GM18519 (cell line): ENCODE results near the gene PCDHGA2.
"Not testable (repeated sequence)": the region's sequence is repeated elsewhere in the genome, so short reads cannot be mapped to it uniquely, and the experiment has no call there.

ENCODE experiments used
- ATAC-seq: cut with Tn5 transposase; IDR thresholded peaks from one replicate; pipeline ENCODE4 v1.9.1; 2021; ENCODE audit warnings: mild to moderate bottlenecking, moderate library complexity; ENCODE audit not compliant: unreplicated experiment, low FRiP score

PCDHGA2 gene

GRCh38 chr5:141338538-141339306, at the start of gene PCDHGA2:
TSS of gene PCDHGA2 (plus strand) at chr5:141338760.
- ATAC-seq: no peak

- ATAC-seq: no peak
Observed at GRCh38 chr5:141298376-141298775, 40.2 kb upstream of the PCDHGA2 start.

GRCh38 chr5:141303756-141304155, 34.8 kb upstream of the PCDHGA2 start, which contains the start of gene SLC25A2:
TSS of gene SLC25A2 (minus strand) at chr5:141304049. CDS start at chr5:141303865, 184 bp downstream.
- no peak for ATAC-seq

GRCh38 chr5:141306630-141307029, 31.9 kb upstream of the PCDHGA2 start:
- ATAC-seq: no peak

- ATAC-seq: no peak
Observed at GRCh38 chr5:141313711-141314110, 24.8 kb upstream of the PCDHGA2 start.

- not testable (repeated sequence) for ATAC-seq
Observed at GRCh38 chr5:141316963-141317362, 21.6 kb upstream of the PCDHGA2 start.

GRCh38 chr5:141319202-141319601, 19.4 kb upstream of the PCDHGA2 start:
- no peak for ATAC-seq

GRCh38 chr5:141319699-141320098, 18.9 kb upstream of the PCDHGA2 start:
- ATAC-seq: no peak

- ATAC-seq: peak; percentile 85
Observed at GRCh38 chr5:141320225-141321169, 18.1 kb upstream of the PCDHGA2 start, which contains the start of gene TAF7. TSS of gene TAF7 (minus strand) at chr5:141320784. CDS start at chr5:141320044, 740 bp downstream.

GRCh38 chr5:141322261-141322660, 16.3 kb upstream of the PCDHGA2 start:
- peak; percentile 26 for ATAC-seq

GRCh38 chr5:141326088-141326854, 12.3 kb upstream of the PCDHGA2 start:
- ATAC-seq: peak; percentile 39

- ATAC-seq: no peak
Observed at GRCh38 chr5:141328231-141328630, 10.3 kb upstream of the PCDHGA2 start.

- ATAC-seq: peak; percentile 53
Observed at GRCh38 chr5:141330299-141331080, 8.1 kb upstream of the PCDHGA2 start, which contains the start of gene PCDHGA1. TSS of gene PCDHGA1 (plus strand) at chr5:141330514.

GRCh38 chr5:141332571-141332970, 6.0 kb upstream of the PCDHGA2 start:
- ATAC-seq: not testable (repeated sequence)

GRCh38 chr5:141340781-141341354, 2.3 kb downstream of the PCDHGA2 start:
- ATAC-seq: not testable (repeated sequence)

GRCh38 chr5:141342773-141343172, 4.2 kb downstream of the PCDHGA2 start:
- no peak for ATAC-seq

GRCh38 chr5:141343242-141343952, 4.8 kb downstream of the PCDHGA2 start, which contains the start of gene PCDHGA3:
TSS of gene PCDHGA3 (plus strand) at chr5:141343829. CDS start at chr5:141344034, 205 bp downstream.
- no peak for ATAC-seq

- ATAC-seq: no peak
Observed at GRCh38 chr5:141343953-141344463, 5.4 kb downstream of the PCDHGA2 start.
